Measurements from ENCODE around the gene ADARB2.

ADARB2 gene

DNA sequence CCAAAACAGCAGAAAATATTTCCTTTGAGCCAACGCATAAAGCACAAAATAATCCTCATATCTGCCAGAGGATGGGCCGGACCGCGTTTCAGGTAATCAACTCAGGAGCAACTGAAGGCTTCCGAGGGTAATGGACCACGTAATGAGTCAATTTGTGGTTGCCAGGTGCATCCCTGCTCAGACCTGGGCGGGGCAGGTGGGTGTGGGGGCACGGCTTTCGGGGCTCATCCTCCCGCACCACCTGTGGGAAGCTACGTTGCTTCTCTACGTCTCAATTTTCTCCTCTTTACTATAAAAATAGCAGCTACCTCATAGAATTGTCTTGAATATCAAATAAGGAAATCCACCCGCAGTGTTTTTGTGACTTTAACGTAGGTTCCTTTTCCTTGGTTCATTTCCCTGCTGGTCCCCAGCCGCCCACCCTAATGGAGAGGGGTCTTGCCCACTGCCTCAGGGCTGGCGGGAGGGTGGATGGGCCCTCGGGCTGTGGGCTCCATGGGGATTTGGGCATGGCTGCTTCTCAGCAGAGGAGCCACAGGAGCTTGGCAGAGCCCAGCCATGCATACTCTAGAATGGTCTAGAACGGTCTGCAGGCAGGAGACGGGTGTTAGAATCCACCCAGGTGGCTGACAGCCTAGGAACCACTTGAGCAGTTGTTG is 324.7 kb downstream of the ADARB2 start:
- TF ChIP-seq, protein P1, sequence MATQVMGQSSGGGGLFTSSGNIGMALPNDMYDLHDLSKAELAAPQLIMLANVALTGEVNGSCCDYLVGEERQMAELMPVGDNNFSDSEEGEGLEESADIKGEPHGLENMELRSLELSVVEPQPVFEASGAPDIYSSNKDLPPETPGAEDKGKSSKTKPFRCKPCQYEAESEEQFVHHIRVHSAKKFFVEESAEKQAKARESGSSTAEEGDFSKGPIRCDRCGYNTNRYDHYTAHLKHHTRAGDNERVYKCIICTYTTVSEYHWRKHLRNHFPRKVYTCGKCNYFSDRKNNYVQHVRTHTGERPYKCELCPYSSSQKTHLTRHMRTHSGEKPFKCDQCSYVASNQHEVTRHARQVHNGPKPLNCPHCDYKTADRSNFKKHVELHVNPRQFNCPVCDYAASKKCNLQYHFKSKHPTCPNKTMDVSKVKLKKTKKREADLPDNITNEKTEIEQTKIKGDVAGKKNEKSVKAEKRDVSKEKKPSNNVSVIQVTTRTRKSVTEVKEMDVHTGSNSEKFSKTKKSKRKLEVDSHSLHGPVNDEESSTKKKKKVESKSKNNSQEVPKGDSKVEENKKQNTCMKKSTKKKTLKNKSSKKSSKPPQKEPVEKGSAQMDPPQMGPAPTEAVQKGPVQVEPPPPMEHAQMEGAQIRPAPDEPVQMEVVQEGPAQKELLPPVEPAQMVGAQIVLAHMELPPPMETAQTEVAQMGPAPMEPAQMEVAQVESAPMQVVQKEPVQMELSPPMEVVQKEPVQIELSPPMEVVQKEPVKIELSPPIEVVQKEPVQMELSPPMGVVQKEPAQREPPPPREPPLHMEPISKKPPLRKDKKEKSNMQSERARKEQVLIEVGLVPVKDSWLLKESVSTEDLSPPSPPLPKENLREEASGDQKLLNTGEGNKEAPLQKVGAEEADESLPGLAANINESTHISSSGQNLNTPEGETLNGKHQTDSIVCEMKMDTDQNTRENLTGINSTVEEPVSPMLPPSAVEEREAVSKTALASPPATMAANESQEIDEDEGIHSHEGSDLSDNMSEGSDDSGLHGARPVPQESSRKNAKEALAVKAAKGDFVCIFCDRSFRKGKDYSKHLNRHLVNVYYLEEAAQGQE (IDR thresholded peaks at IDR 0.05; ENCODE audit: insufficient read depth in 1 of 2, low read depth in 2 of 2, low read length in 2 of 2): no peak
- no peak for TF ChIP-seq TAF1 (IDR thresholded peaks at IDR 0.05; ENCODE audit: borderline replicate concordance, insufficient read depth, low read length)
- no peak for TF ChIP-seq SIN3A (IDR thresholded peaks at IDR 0.05; ENCODE audit: borderline replicate concordance, insufficient read depth, low read length)
- TF ChIP-seq POLR2AphosphoS5 (IDR thresholded peaks at IDR 0.05; ENCODE audit: low read depth, low read length): no peak
- TF ChIP-seq FOXP2 (optimal IDR thresholded peaks at IDR 0.05; ENCODE audit: borderline replicate concordance, extremely low read depth, extremely low read length, insufficient read depth): no peak

DNA sequence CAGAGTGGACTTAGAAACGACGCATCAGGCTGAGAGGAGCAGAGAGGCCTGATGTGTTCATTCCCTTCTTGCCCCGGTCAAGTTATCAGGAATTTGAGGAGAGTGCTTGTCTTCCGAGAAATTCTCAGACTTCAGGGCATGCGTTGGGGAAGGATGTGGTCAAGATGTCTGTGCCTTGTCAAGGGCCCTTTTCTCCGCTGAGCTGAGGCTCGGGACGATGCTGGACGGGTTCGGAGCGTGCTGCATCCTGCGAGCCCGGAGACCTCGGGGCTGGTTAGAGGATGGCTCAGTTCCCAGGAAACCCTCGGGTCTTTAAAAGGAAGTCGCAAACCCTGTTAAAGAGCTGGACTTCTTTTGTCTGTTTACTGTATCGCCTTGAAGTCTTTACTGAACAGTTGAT is 325.4 kb downstream of the ADARB2 start:
- TF ChIP-seq FOXP2 (optimal IDR thresholded peaks at IDR 0.05; ENCODE audit: borderline replicate concordance, extremely low read depth, extremely low read length, insufficient read depth) (no peak), SIN3A (IDR thresholded peaks at IDR 0.05; ENCODE audit: borderline replicate concordance, insufficient read depth, low read length) (no peak), POLR2AphosphoS5 (IDR thresholded peaks at IDR 0.05; ENCODE audit: low read depth, low read length) (no peak), TAF1 (IDR thresholded peaks at IDR 0.05; ENCODE audit: borderline replicate concordance, insufficient read depth, low read length) (no peak)
- TF ChIP-seq, protein P1 (IDR thresholded peaks at IDR 0.05; ENCODE audit: insufficient read depth in 1 of 2, low read depth in 2 of 2, low read length in 2 of 2): no peak

DNA sequence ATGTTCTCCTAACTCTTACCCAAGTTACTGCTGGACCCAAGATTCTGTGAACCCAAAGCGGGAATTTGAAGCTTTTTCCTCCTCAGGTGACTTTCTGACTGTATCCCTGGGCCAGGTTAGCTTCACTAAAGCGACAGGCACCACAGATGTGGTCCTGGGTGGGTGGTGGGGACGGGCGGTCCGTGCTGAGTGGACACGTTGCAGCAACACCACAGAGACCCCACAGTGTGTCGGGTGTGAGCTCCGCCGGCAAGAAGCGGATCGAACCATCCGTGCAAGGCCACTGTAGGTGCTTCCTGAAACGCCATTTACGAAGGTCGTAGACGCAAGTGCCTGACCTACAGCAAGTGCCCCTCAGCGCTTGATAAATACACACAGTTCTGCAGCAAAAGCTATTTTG is 325.9 kb downstream of the ADARB2 start:
- TF ChIP-seq SIN3A (IDR thresholded peaks at IDR 0.05; ENCODE audit: borderline replicate concordance, insufficient read depth, low read length): no peak
- no peak for TF ChIP-seq POLR2AphosphoS5 (IDR thresholded peaks at IDR 0.05; ENCODE audit: low read depth, low read length)
- TF ChIP-seq TAF1 (IDR thresholded peaks at IDR 0.05; ENCODE audit: borderline replicate concordance, insufficient read depth, low read length): no peak
- TF ChIP-seq, protein P1 (IDR thresholded peaks at IDR 0.05; ENCODE audit: insufficient read depth in 1 of 2, low read depth in 2 of 2, low read length in 2 of 2): no peak
- no peak for TF ChIP-seq FOXP2 (optimal IDR thresholded peaks at IDR 0.05; ENCODE audit: borderline replicate concordance, extremely low read depth, extremely low read length, insufficient read depth)

DNA sequence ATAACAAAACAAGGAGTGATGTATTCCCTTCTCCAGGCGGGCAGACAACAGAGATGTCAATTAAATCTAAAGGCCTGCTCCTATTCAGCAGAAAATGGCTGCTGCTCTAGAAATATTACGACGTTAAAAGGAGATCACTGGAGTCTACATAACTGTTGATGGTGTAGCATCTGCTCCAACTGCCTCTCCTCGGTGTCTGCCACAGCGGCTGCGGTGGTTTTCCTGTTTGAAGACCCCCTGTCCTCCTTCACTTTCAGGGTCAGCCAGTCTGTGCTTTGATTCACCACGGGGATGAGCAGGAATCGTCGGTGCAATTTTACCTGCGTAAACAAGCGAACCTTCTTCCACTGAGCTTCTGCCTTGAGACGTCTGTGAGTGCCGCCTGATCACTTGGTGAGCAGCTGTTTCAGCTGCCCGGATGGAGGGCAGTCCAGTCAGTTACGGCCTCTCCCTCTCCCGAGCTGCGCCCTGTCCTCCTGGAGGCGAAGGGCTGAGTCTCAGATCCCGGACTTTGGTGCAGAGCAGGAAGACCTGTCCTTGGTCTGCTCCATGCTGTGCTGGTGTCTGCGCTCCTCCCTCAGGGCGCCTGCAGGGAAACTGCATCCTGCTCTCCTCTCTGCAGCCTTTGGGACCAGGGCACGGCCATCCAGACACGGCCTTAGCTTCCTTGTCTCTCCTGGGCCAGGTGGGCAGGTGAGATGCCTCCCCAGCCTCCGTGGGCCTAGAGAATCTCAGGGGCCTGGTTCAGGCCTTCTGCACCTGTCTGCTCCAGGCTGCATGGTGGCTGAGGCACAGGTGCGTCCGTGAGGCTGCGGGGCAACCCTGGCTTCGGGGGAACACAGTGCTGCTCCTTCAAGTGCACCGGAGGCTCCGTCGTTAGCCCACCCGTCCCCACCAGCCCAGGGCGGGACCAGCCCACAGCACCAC is 326.6 kb downstream of the ADARB2 start:
- TF ChIP-seq FOXP2 (optimal IDR thresholded peaks at IDR 0.05; ENCODE audit: borderline replicate concordance, extremely low read depth, extremely low read length, insufficient read depth): no peak
- no peak for TF ChIP-seq POLR2AphosphoS5 (IDR thresholded peaks at IDR 0.05; ENCODE audit: low read depth, low read length)
- TF ChIP-seq, protein P1 (IDR thresholded peaks at IDR 0.05; ENCODE audit: insufficient read depth in 1 of 2, low read depth in 2 of 2, low read length in 2 of 2): no peak
- no peak for TF ChIP-seq SIN3A (IDR thresholded peaks at IDR 0.05; ENCODE audit: borderline replicate concordance, insufficient read depth, low read length)
- no peak for TF ChIP-seq TAF1 (IDR thresholded peaks at IDR 0.05; ENCODE audit: borderline replicate concordance, insufficient read depth, low read length)
